ENCODE data around the gene MRGPRG. TPM values are rescaled to one million over a fixed set of nuclear protein-coding genes. Genes with fewer than 3 reads are reported as not detected.

The MRGPRG gene
- total and polyA plus RNA-seq, 10 donors: not detected

- Histone ChIP-seq H3K4me3 (no peak overlapping the region), H3K36me3 (no peaks in the 10 kb centered on the region), H3K4me1 (peaks cover 0 to 16% (median 0%) of the 10 kb centered on the region in 6 donors), H3K27me3 (replicated peaks in 1 of 7) (peaks cover 0 to 78% (median 6%) of the 10 kb centered on the region in 7 donors), H3K27ac (no peak overlapping the region), H3K9me3 (no peaks in the 10 kb centered on the region)
- TF ChIP-seq POLR2A (IDR thresholded peaks at IDR 0.05) (no peak), POLR2AphosphoS5 (IDR thresholded peaks at IDR 0.05) (no peak), CTCF (IDR thresholded peaks at IDR 0.05 in 8 of 11, conservative IDR thresholded peaks at IDR 0.05 in 3 of 11) (no peak)
- no peak for DNase-seq
- intact Hi-C loops (cut with DNase I; ENCODE audit: low total_unique reads): no loop called here
- 55 to 69% (median 67%) methylated on average over 25 to 36 of the region's 36 CpGs for WGBS, 5 donors
Measured at GRCh38 chr11:3222941-3223915, 4.6 kb upstream of the MRGPRG start.

- TF ChIP-seq CTCF (IDR thresholded peaks at IDR 0.05 in 8 of 11, conservative IDR thresholded peaks at IDR 0.05 in 3 of 11): no peak
- TF ChIP-seq POLR2A (IDR thresholded peaks at IDR 0.05): no peak
- no peak for TF ChIP-seq POLR2AphosphoS5 (IDR thresholded peaks at IDR 0.05)
- Histone ChIP-seq H3K4me1 (peaks cover 0 to 16% (median under 1%) of the 10 kb centered on the region in 6 donors), H3K36me3 (no peaks in the 10 kb centered on the region), H3K27ac (no peak overlapping the region), H3K9me3 (no peaks in the 10 kb centered on the region), H3K27me3 (replicated peaks in 1 of 7) (peaks cover 0 to 78% (median 1%) of the 10 kb centered on the region in 7 donors), H3K4me3 (no peak overlapping the region)
- intact Hi-C loops (cut with DNase I; ENCODE audit: low total_unique reads): no loop called here
- 80 to 85% (median 83%) methylated on average over 24 to 37 of the region's 37 CpGs for WGBS, 5 donors
- DNase-seq: peak; percentile 62
Measured at GRCh38 chr11:3222003-3222855, 3.6 kb upstream of the MRGPRG start.

- Histone ChIP-seq H3K27ac (no peak overlapping the region), H3K27me3 (replicated peaks in 1 of 7) (peaks cover 0 to 79% (median 3%) of the 10 kb centered on the region in 7 donors), H3K4me1 (peaks cover 0 to 21% (median 3%) of the 10 kb centered on the region in 6 donors), H3K36me3 (no peaks in the 10 kb centered on the region), H3K4me3 (no peak overlapping the region), H3K9me3 (no peaks in the 10 kb centered on the region)
- 74 to 80% (median 76%) methylated on average over 27 of the region's 27 CpGs for WGBS, 5 donors
- TF ChIP-seq CTCF (IDR thresholded peaks at IDR 0.05 in 8 of 11, conservative IDR thresholded peaks at IDR 0.05 in 3 of 11) (no peak), POLR2AphosphoS5 (IDR thresholded peaks at IDR 0.05) (no peak), POLR2A (IDR thresholded peaks at IDR 0.05) (no peak)
- intact Hi-C loops (cut with DNase I; ENCODE audit: low total_unique reads): no loop called here
- DNase-seq: no peak
Measured at GRCh38 chr11:3221408-3222002, 2.9 kb upstream of the MRGPRG start.

Data from spleen (tissue), 11 donors.